Purkinje cell (primary cell): ENCODE data around the gene ABCG4. TPM values are rescaled to one million over a fixed set of nuclear protein-coding genes. Genes with fewer than 3 reads are reported as not detected.

Experiments
- polyA plus RNA-seq: library from polyadenylated mRNA; unstranded; fragments of >200 nt; fragmentation: Nextera tagmentation; gene quantifications from 2 replicates; pipeline ENCODE4 v1.2.1, GENCODE V29; 2014

ABCG4 gene
- 5.4 and 5.6 TPM in 2 replicates for polyA plus RNA-seq

GRCh38 chr11:119149018-119149785, at the start of gene ABCG4:
ABCG4 (plus strand) TSS chr11:119149052; CDS start chr11:119149966, 914 bp downstream.

GRCh38 chr11:119101759-119102423, 47.0 kb upstream of the ABCG4 start, which contains the start of gene DPAGT1:
DPAGT1 (minus strand) TSS chr11:119101853; CDS start chr11:119101655, 198 bp downstream.

GRCh38 chr11:119106564-119107537, 42.0 kb upstream of the ABCG4 start, which contains the start of gene C2CD2L:
C2CD2L (plus strand) TSS chr11:119107344; CDS start chr11:119107742, 398 bp downstream.

DNA sequence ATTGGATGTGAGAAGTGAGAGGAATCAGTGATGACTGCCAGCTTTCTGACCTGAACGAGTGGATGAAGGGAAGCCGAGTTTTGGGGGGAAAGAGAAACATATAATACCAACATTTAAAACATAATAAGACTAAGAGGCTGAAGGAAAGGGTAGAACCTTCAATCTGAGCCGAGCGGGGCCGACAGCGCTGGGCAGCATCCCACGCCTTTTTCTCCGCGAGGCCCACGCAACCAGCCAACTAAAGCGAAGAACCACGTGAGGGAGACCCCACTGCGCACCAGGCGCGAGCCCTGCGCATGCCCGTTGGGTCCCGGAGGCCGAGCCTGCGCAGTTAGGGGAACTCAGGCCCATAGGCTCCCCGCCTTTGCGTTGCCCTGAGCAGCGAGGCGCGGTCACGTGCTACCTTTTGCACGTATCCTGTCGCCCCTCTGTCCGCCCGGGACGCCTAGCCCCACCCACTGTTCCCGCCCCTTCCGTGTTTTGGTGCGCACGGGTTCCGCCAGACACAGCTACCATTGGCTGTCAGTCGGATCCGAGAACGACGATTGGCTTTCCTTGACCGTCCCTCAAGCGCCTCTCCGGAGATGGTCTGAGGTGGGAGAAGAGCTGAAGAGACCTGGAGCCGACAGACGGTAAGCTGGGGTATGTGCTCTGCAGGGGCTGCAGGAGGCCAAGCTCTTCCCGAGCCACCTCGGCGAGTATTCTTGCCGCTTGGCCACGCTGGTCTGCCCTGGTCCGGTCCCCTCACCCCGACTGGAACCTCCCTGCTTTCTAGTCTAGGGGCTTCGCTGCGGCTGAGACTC, 27.6 kb upstream of the ABCG4 start, which contains the start of gene HINFP:
HINFP (plus strand) TSS at position 573 of the 803 bp plus-strand sequence. CDS start 5,365 bp downstream, outside the sequence.

GRCh38 chr11:119168471-119169281, 19.8 kb downstream of the ABCG4 start, which contains the start of gene NLRX1:
NLRX1 (plus strand) TSS chr11:119168725; CDS start chr11:119171404, 2,679 bp downstream.

DNA sequence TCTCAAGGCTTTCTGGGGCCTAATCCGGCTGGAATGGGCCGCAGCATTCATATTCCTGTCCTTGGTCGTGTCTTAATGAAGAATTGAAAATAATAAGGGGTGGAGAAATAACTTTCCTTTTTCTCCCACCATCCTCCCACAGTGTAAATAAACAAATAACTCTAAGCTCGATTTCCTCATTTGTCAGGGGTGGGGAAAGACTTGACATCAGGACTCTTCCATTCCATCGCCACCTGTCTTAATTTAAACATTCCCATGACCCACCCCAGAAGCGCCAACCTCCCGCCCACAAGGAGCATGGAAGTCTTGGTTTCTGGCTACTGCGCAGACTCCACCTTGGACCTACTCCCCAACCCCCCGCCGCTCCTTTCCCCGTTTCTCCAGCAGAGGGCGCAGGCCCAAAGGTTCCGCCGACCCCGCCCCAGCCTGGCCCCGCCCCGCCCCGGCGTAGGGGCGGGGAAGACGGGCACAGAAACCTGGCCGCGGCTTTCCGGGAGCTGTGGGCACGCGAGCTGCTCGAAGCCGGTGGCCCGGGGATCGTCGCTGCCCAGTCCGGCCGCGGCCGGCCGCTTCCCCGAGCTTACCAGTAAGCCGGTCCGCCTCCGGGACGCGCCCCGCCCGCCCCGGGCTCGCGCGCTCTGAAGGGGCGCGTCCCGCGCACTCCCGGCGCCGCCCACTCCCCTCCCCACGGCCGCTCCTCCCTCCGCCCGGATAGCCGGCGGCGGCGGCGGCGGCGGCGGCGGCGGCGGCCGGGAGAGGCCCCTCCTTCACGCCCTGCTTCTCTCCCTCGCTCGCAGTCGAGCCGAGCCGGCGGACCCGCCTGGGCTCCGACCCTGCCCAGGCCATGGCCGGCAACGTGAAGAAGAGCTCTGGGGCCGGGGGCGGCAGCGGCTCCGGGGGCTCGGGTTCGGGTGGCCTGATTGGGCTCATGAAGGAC, 57.0 kb downstream of the ABCG4 start, which contains the start of gene CBL:
CBL (plus strand) TSS at position 766 of the 937 bp plus-strand sequence; CDS start at position 845, 79 bp downstream.

Other genes with a start within 250 kb of the ABCG4 start
- 0.06 TPM in 1 of 2 replicates, not detected in the other for gene BCL9L, start 223.1 kb upstream of the ABCG4 start, polyA plus RNA-seq
- not detected in 2 replicates for gene UPK2, start 192.8 kb upstream of the ABCG4 start, polyA plus RNA-seq
- not detected in 2 replicates for gene FOXR1, start 177.3 kb upstream of the ABCG4 start, polyA plus RNA-seq
- 12.6 and 14.6 TPM in 2 replicates for gene CENATAC, start 150.9 kb upstream of the ABCG4 start, polyA plus RNA-seq
- 686 and 722 TPM in 2 replicates for gene RPS25, start 130.7 kb upstream of the ABCG4 start, polyA plus RNA-seq
- 157 and 230 TPM in 2 replicates for gene TRAPPC4, start 130.3 kb upstream of the ABCG4 start, polyA plus RNA-seq
- 0.53 and 3.8 TPM in 2 replicates for gene SLC37A4, start 118.2 kb upstream of the ABCG4 start, polyA plus RNA-seq
- gene HYOU1, start 91.8 kb upstream of the ABCG4 start, polyA plus RNA-seq: 25.1 and 35.7 TPM in 2 replicates
- gene VPS11, start 81.2 kb upstream of the ABCG4 start, polyA plus RNA-seq: 70.8 and 72.3 TPM in 2 replicates
- 7.6 and 8.5 TPM in 2 replicates for gene HMBS, start 64.2 kb upstream of the ABCG4 start, polyA plus RNA-seq
- 40.2 and 51.7 TPM in 2 replicates for gene DPAGT1, start 47.2 kb upstream of the ABCG4 start, polyA plus RNA-seq
- 3.4 and 5.0 TPM in 2 replicates for gene C2CD2L, start 41.7 kb upstream of the ABCG4 start, polyA plus RNA-seq
- 4.5 and 4.8 TPM in 2 replicates for gene HINFP, start 27.5 kb upstream of the ABCG4 start, polyA plus RNA-seq
- 0.23 TPM in 1 of 2 replicates, not detected in the other for gene NLRX1, start 19.7 kb downstream of the ABCG4 start, polyA plus RNA-seq
- gene NHERF4, start 36.4 kb downstream of the ABCG4 start, polyA plus RNA-seq: not detected in 2 replicates
- 10.4 and 17.6 TPM in 2 replicates for gene CBL, start 57.3 kb downstream of the ABCG4 start, polyA plus RNA-seq
- 96.9 and 152 TPM in 2 replicates for gene MCAM, start 168.1 kb downstream of the ABCG4 start, polyA plus RNA-seq
- gene RNF26, start 185.5 kb downstream of the ABCG4 start, polyA plus RNA-seq: 3.4 and 8.3 TPM in 2 replicates
- not detected in 2 replicates for gene C1QTNF5, start 191.8 kb downstream of the ABCG4 start, polyA plus RNA-seq
- gene MFRP, start 197.7 kb downstream of the ABCG4 start, polyA plus RNA-seq: not detected in 2 replicates
- 7.3 and 11.7 TPM in 2 replicates for gene USP2, start 232.6 kb downstream of the ABCG4 start, polyA plus RNA-seq